ENCODE results near the gene ABCE1.

The ABCE1 gene

GRCh38 chr4:145097821-145098674, at the start of gene ABCE1, which contains the start of gene ANAPC10:
Gene ABCE1 (plus strand): TSS chr4:145098311. CDS start chr4:145104413, 6,102 bp downstream.
Gene ANAPC10 (minus strand): TSS chr4:145098196. CDS start chr4:145096099, 2,097 bp downstream.
- DNase-seq: peak; percentile 94

DNA sequence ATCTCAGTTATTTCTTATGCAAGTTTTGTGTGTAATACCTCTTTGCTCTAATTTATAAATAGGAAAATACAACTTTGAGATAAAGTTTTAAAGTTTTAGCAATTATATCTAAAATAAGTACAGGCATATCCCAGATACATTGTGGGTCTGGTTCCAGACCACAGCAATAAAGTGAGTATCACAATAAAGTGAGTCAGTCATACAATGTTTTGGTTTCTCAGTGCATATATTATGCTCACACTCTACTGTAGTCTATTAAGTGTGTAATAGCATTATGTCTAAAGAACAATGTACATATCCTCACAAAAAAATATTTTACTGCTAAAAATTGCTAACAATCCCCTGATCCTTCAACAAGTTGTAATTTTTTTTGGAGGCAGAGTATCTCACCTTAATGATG, 49.3 kb upstream of the ABCE1 start:
- DNase-seq: no peak

DNA sequence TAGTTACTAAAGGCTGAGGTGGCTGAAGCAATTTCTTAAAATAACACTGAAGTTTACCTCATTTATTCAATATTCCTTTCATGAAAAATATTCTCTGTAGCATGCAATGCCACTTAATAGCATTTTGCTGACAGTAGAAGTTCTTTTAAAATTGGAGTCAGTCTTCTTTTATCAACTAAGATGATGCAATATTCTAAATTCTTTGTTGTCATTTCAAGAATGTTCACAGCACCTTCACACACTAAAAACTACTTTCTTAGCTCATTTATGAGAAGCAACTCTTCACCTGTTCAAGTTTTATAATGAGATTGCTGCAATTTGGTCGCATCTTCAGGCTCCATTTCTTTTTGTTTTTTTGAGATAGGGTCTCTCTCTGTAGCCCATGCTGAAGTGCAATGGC, 48.9 kb upstream of the ABCE1 start:
- no peak for DNase-seq

- no peak for DNase-seq
These were observed 42.4 kb upstream of the ABCE1 start for GRCh38 chr4:145055533-145056257.

DNA sequence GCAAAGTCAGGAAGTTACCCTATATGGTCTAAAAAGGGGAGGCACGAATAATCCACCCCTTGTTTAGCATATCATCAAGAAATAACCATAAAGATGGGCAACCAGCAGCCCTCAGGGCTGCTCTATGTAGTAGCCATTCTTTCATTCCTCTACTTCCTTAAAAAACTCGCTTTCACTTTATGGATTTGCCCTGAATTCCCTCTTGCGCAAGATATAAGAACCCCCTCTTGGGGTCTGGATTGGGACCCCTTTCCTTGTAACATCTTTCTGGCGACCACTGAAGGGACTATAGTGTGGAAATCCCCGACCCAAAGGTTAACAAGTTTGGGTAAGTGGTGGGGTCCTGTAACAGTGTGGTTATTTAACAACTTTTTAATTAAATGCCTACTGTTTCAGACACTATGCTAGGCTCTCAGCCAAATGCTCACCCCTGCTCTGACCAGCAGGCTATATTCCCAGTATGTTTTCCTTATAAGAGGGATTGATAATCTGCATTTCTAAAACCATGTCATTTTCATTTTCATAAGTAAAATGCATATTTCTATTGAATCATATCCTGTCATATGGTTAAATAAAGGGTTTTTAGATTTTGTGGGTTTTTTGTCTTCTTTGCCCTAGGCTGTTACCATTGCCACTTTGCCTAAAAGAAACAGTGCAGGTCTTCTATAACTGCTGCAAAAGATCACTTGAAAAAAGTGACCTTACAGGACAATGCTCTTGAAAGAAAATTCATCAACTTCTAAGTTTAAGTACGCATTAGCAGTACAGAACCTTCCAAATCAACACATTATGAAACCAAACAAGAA, 41.6 kb upstream of the ABCE1 start:
- DNase-seq: no peak

- DNase-seq: peak; percentile 41
These were observed 39.9 kb upstream of the ABCE1 start for GRCh38 chr4:145058256-145058655.

DNA sequence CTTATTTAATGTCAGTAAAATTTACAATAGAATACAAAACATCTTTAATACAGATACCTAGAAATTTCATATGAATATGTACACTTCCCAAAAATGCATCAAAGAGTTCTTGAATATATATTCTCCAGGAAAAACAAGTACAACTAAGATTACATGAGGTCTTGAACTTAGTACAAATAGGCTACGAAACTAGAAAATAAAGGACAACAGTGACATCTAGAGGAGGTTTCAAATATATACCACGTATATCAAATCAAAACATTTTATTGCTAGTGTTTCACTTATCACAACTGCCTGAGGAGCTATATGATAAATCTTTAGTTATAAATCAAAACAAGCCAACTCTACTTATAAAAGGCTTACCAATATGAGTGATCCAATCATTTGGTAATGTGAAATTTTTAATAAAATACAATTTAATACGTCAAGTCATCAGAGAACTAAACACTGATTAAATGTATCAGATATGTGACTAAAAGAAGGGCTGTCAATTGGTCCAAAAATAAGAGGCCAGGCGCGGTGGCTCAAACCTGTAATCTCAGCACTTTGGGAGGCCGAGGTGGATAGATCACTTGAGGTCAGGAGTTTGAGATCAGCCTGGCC, 36.7 kb upstream of the ABCE1 start:
- peak; percentile 63 for DNase-seq

GRCh38 chr4:145066063-145066501, 32.0 kb upstream of the ABCE1 start:
- DNase-seq: no peak

- no peak for DNase-seq
These were observed 28.8 kb upstream of the ABCE1 start for GRCh38 chr4:145069361-145069760.

- no peak for DNase-seq
These were observed 26.6 kb upstream of the ABCE1 start for GRCh38 chr4:145071560-145071959.

- no peak for DNase-seq
These were observed 22.2 kb upstream of the ABCE1 start for GRCh38 chr4:145075742-145076468.

- DNase-seq: no peak
These were observed 21.6 kb upstream of the ABCE1 start for GRCh38 chr4:145076469-145076855.

DNA sequence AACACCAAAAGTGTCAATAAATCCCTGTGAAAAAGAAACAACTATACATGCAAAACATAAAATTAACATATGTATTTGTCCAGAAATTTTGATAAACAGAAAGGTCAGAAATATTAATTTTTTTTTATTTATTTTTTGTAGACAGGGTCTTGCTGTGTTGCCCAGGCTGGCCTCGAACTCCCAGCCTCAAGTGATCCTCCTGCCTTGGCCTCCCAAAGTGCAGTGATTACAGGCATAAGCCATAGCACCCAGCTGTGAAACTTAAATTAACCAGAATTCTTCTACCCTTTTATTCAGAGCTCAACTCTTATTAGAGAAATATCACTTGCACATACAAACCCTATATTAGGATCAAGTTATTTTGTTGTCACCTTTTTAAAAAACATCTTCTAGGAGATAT, 16.4 kb upstream of the ABCE1 start:
- DNase-seq: no peak

DNA sequence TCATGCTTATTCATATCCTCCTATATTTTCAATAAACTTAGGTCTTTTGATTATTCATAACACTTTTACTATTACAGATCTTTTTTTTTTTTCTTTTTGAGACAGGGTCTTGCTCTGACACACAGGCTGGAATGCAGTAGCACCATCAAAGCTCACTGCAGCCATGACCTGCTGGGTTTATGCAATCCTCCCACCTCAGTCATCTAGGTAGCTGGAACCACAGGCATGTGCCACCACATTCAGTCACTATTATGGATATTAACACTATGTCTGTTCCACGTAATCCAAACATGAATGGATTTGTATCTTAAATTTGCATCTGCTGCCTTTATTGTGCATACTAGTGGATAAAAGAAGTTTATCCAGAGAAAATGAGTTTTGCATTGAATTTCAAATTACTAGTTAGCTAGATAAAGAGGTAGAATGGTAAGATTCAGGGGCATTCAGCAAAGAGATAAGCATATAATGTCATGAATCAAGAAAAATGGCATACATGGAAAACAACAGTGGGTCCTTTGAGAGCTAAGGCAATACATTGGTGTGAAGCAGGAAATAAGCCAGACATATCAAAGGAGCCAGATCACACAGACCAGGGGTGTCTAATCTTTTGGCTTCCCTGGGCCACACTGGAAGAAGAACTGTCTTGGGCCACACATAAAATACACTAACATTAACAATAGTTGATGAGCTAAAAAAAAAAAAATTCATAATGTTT, 14.1 kb upstream of the ABCE1 start:
- DNase-seq: peak; percentile 71

- DNase-seq: no peak
These were observed 7.7 kb upstream of the ABCE1 start for GRCh38 chr4:145090380-145090779.

- no peak for DNase-seq
These were observed 4.5 kb upstream of the ABCE1 start for GRCh38 chr4:145093638-145094037.

- peak; percentile 46 for DNase-seq
These were observed 735 bp upstream of the ABCE1 start for GRCh38 chr4:145097331-145097820.

- peak; percentile 60 for DNase-seq
These were observed 545 bp downstream of the ABCE1 start for GRCh38 chr4:145098675-145099037.

GRCh38 chr4:145099653-145100052, 1.5 kb downstream of the ABCE1 start:
- no peak for DNase-seq

DNA sequence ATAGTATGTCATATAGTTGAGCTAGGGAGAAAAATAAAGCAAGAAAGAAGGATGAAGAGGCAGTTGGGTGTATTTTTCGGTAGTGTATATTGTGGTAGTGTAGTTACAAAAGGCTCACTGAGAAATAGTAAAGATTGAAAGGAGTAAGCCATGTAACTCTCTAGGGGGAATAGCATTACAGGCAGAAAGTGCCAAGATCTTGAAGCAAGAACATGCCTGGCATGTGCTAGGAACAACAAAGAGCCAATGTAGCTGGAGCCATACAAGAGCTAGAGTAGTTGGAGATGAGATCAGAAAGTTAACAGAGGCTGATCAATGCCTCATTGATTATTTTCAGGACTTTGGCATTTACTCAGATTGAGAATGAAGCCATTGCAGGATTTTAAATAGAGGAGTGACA, 3.0 kb downstream of the ABCE1 start:
- DNase-seq: no peak

- DNase-seq: no peak
These were observed 4.5 kb downstream of the ABCE1 start for GRCh38 chr4:145102619-145103018.

All from kidney glomerular epithelial cell (primary cell).